H1 (cell line): ENCODE data around the gene NXPH3.

Experiments
- EGR1 ChIP-seq: IDR thresholded peaks from 2 replicates; pipeline ENCODE4 v1.6.1; 2011; ENCODE audit warnings: low read depth, low read length, borderline replicate concordance
- NRF1 ChIP-seq: IDR thresholded peaks from 2 replicates; pipeline ENCODE4 v1.6.1; 2011; ENCODE audit warnings: mild to moderate bottlenecking, low read depth, low read length, improper control_type of control experiment
- POLR2A ChIP-seq, 2 experiments: IDR thresholded peaks; 1 replicate in 1 of 2; 2 replicates in 1 of 2; pipeline ENCODE4 v1.6.1; 2011; ENCODE audit warnings: low read depth in 2 of 2, low read length in 2 of 2, mild to moderate bottlenecking in 2 of 2; ENCODE audit errors: control extremely low read depth in 1 of 2

DNA sequence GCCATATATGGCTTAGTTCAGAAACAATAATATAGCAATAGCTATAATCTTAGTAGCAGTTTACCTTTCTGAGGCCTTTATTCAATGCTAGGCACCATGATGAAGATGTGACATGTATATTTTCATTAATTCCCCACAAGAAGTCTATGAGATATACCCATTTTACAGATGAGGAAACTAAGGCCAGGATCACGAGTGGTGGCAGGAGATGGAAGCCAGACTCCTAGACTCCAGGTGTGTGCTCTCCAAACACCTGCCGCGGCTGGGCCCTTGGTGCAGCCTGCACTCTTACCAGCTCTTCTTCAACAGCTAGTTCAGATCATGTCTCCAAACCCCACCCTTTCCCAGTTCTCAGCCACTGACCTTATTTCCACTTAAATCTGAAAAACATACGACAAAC lies 15.2 kb downstream of the NXPH3 start:
- no peak for TF ChIP-seq EGR1
- TF ChIP-seq NRF1, result no peak
- TF ChIP-seq POLR2A (IDR thresholded peaks at IDR 0.05; ENCODE audit: control extremely low read depth in 1 of 2, low read depth in 2 of 2, low read length in 2 of 2), result no peak
